ENCODE data around the gene PBX1.

PBX1 gene

GRCh38 chr1:164806531-164806930 is 247.5 kb downstream of the PBX1 start:
- DNase-seq (ENCODE audit: low read depth in 2 of 2): no peak

GRCh38 chr1:164813776-164814175 is 254.8 kb downstream of the PBX1 start:
- no peak for DNase-seq (ENCODE audit: low read depth in 2 of 2)

GRCh38 chr1:164821648-164822047 is 262.7 kb downstream of the PBX1 start:
- no peak for DNase-seq (ENCODE audit: low read depth in 2 of 2)

GRCh38 chr1:164823486-164824279 is 264.7 kb downstream of the PBX1 start:
- DNase-seq (ENCODE audit: low read depth in 2 of 2): peak; percentile 28 to 33

GRCh38 chr1:164824542-164824941 is 265.6 kb downstream of the PBX1 start:
- no peak for DNase-seq (ENCODE audit: low read depth in 2 of 2)

GRCh38 chr1:164830628-164831027 is 271.6 kb downstream of the PBX1 start:
- DNase-seq (ENCODE audit: low read depth in 2 of 2): no peak

GRCh38 chr1:164834641-164835040 is 275.7 kb downstream of the PBX1 start:
- DNase-seq (ENCODE audit: low read depth in 2 of 2): no peak

- DNase-seq (ENCODE audit: low read depth in 2 of 2): no peak
Observed at GRCh38 chr1:164836614-164837018, 277.6 kb downstream of the PBX1 start.

- no peak for DNase-seq (ENCODE audit: low read depth in 2 of 2)
Observed at GRCh38 chr1:164838786-164839185, 279.8 kb downstream of the PBX1 start.

GRCh38 chr1:164840936-164841335 is 282.0 kb downstream of the PBX1 start:
- DNase-seq (ENCODE audit: low read depth in 2 of 2): no peak

- no peak for DNase-seq (ENCODE audit: low read depth in 2 of 2)
Observed at GRCh38 chr1:164841702-164842465, 282.9 kb downstream of the PBX1 start.

- DNase-seq (ENCODE audit: low read depth in 2 of 2): no peak
Observed at GRCh38 chr1:164842870-164843269, 283.9 kb downstream of the PBX1 start.

- DNase-seq (ENCODE audit: low read depth in 2 of 2): no peak
Observed at GRCh38 chr1:164843743-164844500, 284.9 kb downstream of the PBX1 start.

- no peak for DNase-seq (ENCODE audit: low read depth in 2 of 2)
Observed at GRCh38 chr1:164846731-164847691, 288.0 kb downstream of the PBX1 start.

- DNase-seq (ENCODE audit: low read depth in 2 of 2): no peak
Observed at GRCh38 chr1:164853146-164853545, 294.2 kb downstream of the PBX1 start.

- no peak for DNase-seq (ENCODE audit: low read depth in 2 of 2)
Observed at GRCh38 chr1:164855716-164856329, 296.8 kb downstream of the PBX1 start.

- no peak for DNase-seq (ENCODE audit: low read depth in 2 of 2)
Observed at GRCh38 chr1:164856381-164856780, 297.4 kb downstream of the PBX1 start.

- no peak for DNase-seq (ENCODE audit: low read depth in 2 of 2)
Observed at GRCh38 chr1:164857439-164857838, 298.5 kb downstream of the PBX1 start.

GRCh38 chr1:164858096-164858632 is 299.2 kb downstream of the PBX1 start:
- DNase-seq (ENCODE audit: low read depth in 2 of 2): no peak

- no peak for DNase-seq (ENCODE audit: low read depth in 2 of 2)
Observed at GRCh38 chr1:164861632-164862031, 302.6 kb downstream of the PBX1 start.

All from fibroblast of skin of left quadriceps (primary cell).